Mammary epithelial cell (primary cell): Measurements from ENCODE around the gene THAP9.

Experiments used
- CTCF ChIP-seq, 2 donors: IDR thresholded peaks in 1 of 2; conservative IDR thresholded peaks in 1 of 2; 2 replicates each; pipeline ENCODE4 v1.5.1; 2011 to 2012; ENCODE audit warnings: inconsistent platforms in 2 of 2, low read length in 2 of 2, mild to moderate bottlenecking in 2 of 2, control low read depth in 1 of 2, low read depth in 1 of 2; ENCODE audit not compliant: insufficient read depth in 1 of 2; ENCODE audit errors: extremely low read depth in 1 of 2
- EZH2 ChIP-seq: IDR thresholded peaks from 2 replicates; pipeline ENCODE4 v1.6.1; 2012; ENCODE audit warnings: low read length, inconsistent platforms, borderline replicate concordance

GRCh38 chr4:82934441-82934840 is 33.9 kb downstream of the THAP9 start:
- TF ChIP-seq CTCF (conservative IDR thresholded peaks at IDR 0.05 in 1 of 2, IDR thresholded peaks at IDR 0.05 in 1 of 2; ENCODE audit: extremely low read depth in 1 of 2, insufficient read depth in 1 of 2, low read depth in 1 of 2, low read length in 2 of 2) (no peak), EZH2 (no peak)
